GM23338 (cell line): Measurements from ENCODE around the gene CD46. TPM values are rescaled to one million over a fixed set of nuclear protein-coding genes. Genes with fewer than 3 reads are reported as not detected.

Source experiments
- ATAC-seq: fragments of 200-7000 bp; cut with Tn5 transposase; 3 replicates; pipeline ENCODE4 v1.9.1; 2020
- DNase-seq: peaks from one replicate; pipeline ENCODE4 v3.0.0-alpha.2; 2015; ENCODE audit warnings: low spot score
- H2AFZ ChIP-seq: fragments of 200-600 bp; sonication (generic); 2 replicates; pipeline ENCODE4 v1.8.0; 2016; ENCODE audit warnings: antibody characterized with exemption, mild to moderate bottlenecking, moderate library complexity
- H3F3A ChIP-seq: fragments of 200-600 bp; sonication (generic); replicated peaks from 2 replicates; pipeline ENCODE4 v1.8.0; 2017; ENCODE audit warnings: antibody characterized with exemption, mixed run types, low read depth
- H3K27ac ChIP-seq: fragments of 200-600 bp; sonication (generic); 2 replicates; pipeline ENCODE4 v1.6.1; 2016; ENCODE audit warnings: low read depth
- H3K27me3 ChIP-seq: fragments of 200-600 bp; sonication (generic); 2 replicates; pipeline ENCODE4 v1.8.0; 2016; ENCODE audit warnings: mild to moderate bottlenecking, mixed run types, moderate library complexity; ENCODE audit not compliant: insufficient read depth
- H3K36me3 ChIP-seq: fragments of 200-600 bp; sonication (generic); 2 replicates; pipeline ENCODE4 v1.8.0; 2016; ENCODE audit warnings: mild to moderate bottlenecking; ENCODE audit not compliant: insufficient read depth
- H3K4me1 ChIP-seq: fragments of 200-600 bp; sonication (generic); 2 replicates; pipeline ENCODE4 v1.8.0; 2016; ENCODE audit warnings: mild to moderate bottlenecking, moderate library complexity; ENCODE audit not compliant: insufficient read depth
- H3K4me2 ChIP-seq: fragments of 200-600 bp; sonication (generic); 2 replicates; pipeline ENCODE4 v1.7.1; 2017; ENCODE audit warnings: mixed run types
- H3K4me3 ChIP-seq: fragments of 200-600 bp; sonication (generic); 2 replicates; pipeline ENCODE4 v1.6.1; 2016; ENCODE audit warnings: mixed run types
- H3K79me2 ChIP-seq: fragments of 200-600 bp; sonication (generic); replicated peaks from 2 replicates; pipeline ENCODE4 v1.8.0; 2017; ENCODE audit warnings: mild to moderate bottlenecking; ENCODE audit not compliant: insufficient read depth
- H3K9me2 ChIP-seq: fragments of 200-600 bp; sonication (generic); 2 replicates; pipeline ENCODE4 v1.8.0; 2017; ENCODE audit not compliant: insufficient read depth
- H4K20me1 ChIP-seq: fragments of 200-600 bp; sonication (generic); replicated peaks from 2 replicates; pipeline ENCODE4 v1.8.0; 2017; ENCODE audit warnings: mild to moderate bottlenecking; ENCODE audit not compliant: insufficient read depth
- H3K27ac Mint-ChIP-seq: 2 replicates; pipeline ENCODE4 v1.8.0; 2020; ENCODE audit warnings: inconsistent platforms, mild to moderate bottlenecking, moderate library complexity, mixed read lengths
- H3K27me3 Mint-ChIP-seq: 3 replicates; pipeline ENCODE4 v1.8.0; 2022; ENCODE audit warnings: low read depth, mild to moderate bottlenecking, moderate library complexity, mixed read lengths, inconsistent platforms; ENCODE audit not compliant: insufficient read depth, poor library complexity
- H3K36me3 Mint-ChIP-seq: 3 replicates; pipeline ENCODE4 v1.8.0; 2021; ENCODE audit warnings: low read depth, mild to moderate bottlenecking, inconsistent platforms, moderate library complexity, mixed read lengths
- H3K4me1 Mint-ChIP-seq: 3 replicates; pipeline ENCODE4 v1.8.0; 2020; ENCODE audit warnings: mild to moderate bottlenecking, inconsistent platforms, mixed read lengths
- H3K4me3 Mint-ChIP-seq: 3 replicates; pipeline ENCODE4 v1.8.0; 2021; ENCODE audit warnings: moderate library complexity, mild to moderate bottlenecking, inconsistent platforms, mixed read lengths
- H3K9me3 Mint-ChIP-seq: 3 replicates; pipeline ENCODE4 v1.8.0; 2020; ENCODE audit warnings: moderate library complexity, mild to moderate bottlenecking, inconsistent platforms, mixed read lengths
- CREB1 ChIP-seq: fragments of 250-450 bp; sonication (Bioruptor Pico); IDR thresholded peaks from 2 replicates; pipeline ENCODE4 v1.5.0; 2020; ENCODE audit warnings: low read depth, mild to moderate bottlenecking, moderate library complexity
- CTCF ChIP-seq, 2 experiments: fragments of 200-600 bp in 1 of 2; sonication (generic) in 1 of 2; conservative IDR thresholded peaks; 2 replicates each; pipeline versions ENCODE4 v1.5.1 to v1.6.1; 2016 to 2017; ENCODE audit warnings: antibody characterized with exemption in 2 of 2, low read depth in 2 of 2, mild to moderate bottlenecking in 2 of 2, moderate library complexity in 1 of 2
- ETS1 ChIP-seq: IDR thresholded peaks from 2 replicates; pipeline ENCODE4 v1.6.1; 2016; ENCODE audit warnings: antibody characterized with exemption
- EZH2 ChIP-seq: fragments of 200-600 bp; sonication (generic); IDR thresholded peaks from one replicate; pipeline ENCODE4 v1.8.0; 2017; ENCODE audit warnings: antibody characterized with exemption, mild to moderate bottlenecking, low read depth; ENCODE audit not compliant: unreplicated experiment
- EZH2phosphoT487 ChIP-seq: fragments of 200-600 bp; sonication (generic); IDR thresholded peaks from one replicate; pipeline ENCODE4 v1.8.1; 2018; ENCODE audit warnings: antibody characterized with exemption; ENCODE audit not compliant: unreplicated experiment
- JUNB ChIP-seq: IDR thresholded peaks from one replicate; pipeline ENCODE4 v1.6.1; 2016; ENCODE audit warnings: antibody characterized with exemption; ENCODE audit not compliant: unreplicated experiment
- NANOG ChIP-seq: IDR thresholded peaks from 2 replicates; pipeline ENCODE4 v1.6.1; 2016; ENCODE audit warnings: antibody characterized with exemption, borderline replicate concordance
- POLR2AphosphoS5 ChIP-seq: IDR thresholded peaks from 2 replicates; pipeline ENCODE4 v1.6.1; 2016; ENCODE audit warnings: antibody characterized with exemption, low read depth
- REST ChIP-seq: IDR thresholded peaks from one replicate; pipeline ENCODE4 v1.6.1; 2018; ENCODE audit warnings: antibody characterized with exemption; ENCODE audit not compliant: unreplicated experiment
- STAT1 ChIP-seq: IDR thresholded peaks from one replicate; pipeline ENCODE4 v1.6.1; 2016; ENCODE audit warnings: antibody characterized with exemption; ENCODE audit not compliant: unreplicated experiment
- ZNF114 ChIP-seq: fragments of 250-450 bp; sonication (Bioruptor Pico); IDR thresholded peaks from 2 replicates; pipeline ENCODE4 v1.5.0; 2020; ENCODE audit warnings: mild to moderate bottlenecking, moderate library complexity
- ZNF331 ChIP-seq: fragments of 250-450 bp; sonication (Bioruptor Pico); IDR thresholded peaks from 2 replicates; pipeline ENCODE4 v1.5.0; 2020; ENCODE audit warnings: low read depth, mild to moderate bottlenecking, moderate library complexity
- ZNF462 ChIP-seq: fragments of 250-450 bp; sonication (Bioruptor Pico); IDR thresholded peaks from 2 replicates; pipeline ENCODE4 v1.5.0; 2020; ENCODE audit warnings: mild to moderate bottlenecking, moderate library complexity
- polyA plus RNA-seq: library from polyadenylated mRNA; unstranded; fragments of >200 nt; fragmentation: Nextera tagmentation; extraction: Ambion mirVana; gene quantifications from 2 replicates; pipeline ENCODE4 v1.2.1, GENCODE V29; 2016
- total RNA-seq: library from RNA; depleted of rRNA; stranded (reverse); fragments of >200 nt; shearing (Covaris generic); gene quantifications from 2 replicates; pipeline ENCODE4 v1.2.3, GENCODE V29; 2014

The CD46 gene
- total and polyA plus RNA-seq, 2 experiments from 2014 or later = 199 to 209 TPM

- no peaks in the 10 kb centered on the region for H3K27me3 ChIP-seq
- no peak overlapping the region for H2AFZ ChIP-seq
- no peak for DNase-seq
- Mint-ChIP-seq H3K4me3 (no peak overlapping the region), H3K27ac (no peak overlapping the region), H3K9me3 (no peaks in the 10 kb centered on the region), H3K36me3 (no peaks in the 10 kb centered on the region), H3K27me3 (peaks cover 2% of the 10 kb centered on the region), H3K4me1 (peaks cover 7% of the 10 kb centered on the region; the same call in 2 of the 3 replicates)
- H3K4me2 ChIP-seq = no peak overlapping the region
- ATAC-seq = no peak
- H3K4me3 ChIP-seq = no peak overlapping the region
- no peaks in the 10 kb centered on the region for H3F3A ChIP-seq
- no peaks in the 10 kb centered on the region for H3K79me2 ChIP-seq
- H3K4me1 ChIP-seq = no peaks in the 10 kb centered on the region
- H3K27ac ChIP-seq = no peak overlapping the region
- H3K9me2 ChIP-seq = 0 out of 2 replicates have a peak, but pooled peaks cover 6% of the 10 kb centered on the region
- no peaks in the 10 kb centered on the region for H3K36me3 ChIP-seq
- TF ChIP-seq EZH2 (no peak), ZNF462 (CRISPR knock-in tag) (no peak), STAT1 (no peak), NANOG (no peak), ZNF114 (no peak), CREB1 (no peak), CTCF (conservative IDR thresholded peaks at IDR 0.05; ENCODE audit: low read depth in 2 of 2) (no peak), ETS1 (no peak), ZNF331 (no peak), EZH2phosphoT487 (no peak), JUNB (no peak), POLR2AphosphoS5 (no peak), REST (no peak)
- no peaks in the 10 kb centered on the region for H4K20me1 ChIP-seq
Measured at GRCh38 chr1:207839083-207839413, 87.2 kb downstream of the CD46 start.
